GM19328 (cell line): ENCODE data around the gene CENPS.

Source experiments
- ATAC-seq: cut with Tn5 transposase; IDR thresholded peaks from one replicate; pipeline ENCODE4 v1.9.1; 2021; ENCODE audit warnings: mild to moderate bottlenecking, moderate library complexity; ENCODE audit not compliant: unreplicated experiment

The CENPS gene

GRCh38 chr1:10489291-10490055 lies 59.2 kb downstream of the CENPS start:
- no peak for ATAC-seq

DNA sequence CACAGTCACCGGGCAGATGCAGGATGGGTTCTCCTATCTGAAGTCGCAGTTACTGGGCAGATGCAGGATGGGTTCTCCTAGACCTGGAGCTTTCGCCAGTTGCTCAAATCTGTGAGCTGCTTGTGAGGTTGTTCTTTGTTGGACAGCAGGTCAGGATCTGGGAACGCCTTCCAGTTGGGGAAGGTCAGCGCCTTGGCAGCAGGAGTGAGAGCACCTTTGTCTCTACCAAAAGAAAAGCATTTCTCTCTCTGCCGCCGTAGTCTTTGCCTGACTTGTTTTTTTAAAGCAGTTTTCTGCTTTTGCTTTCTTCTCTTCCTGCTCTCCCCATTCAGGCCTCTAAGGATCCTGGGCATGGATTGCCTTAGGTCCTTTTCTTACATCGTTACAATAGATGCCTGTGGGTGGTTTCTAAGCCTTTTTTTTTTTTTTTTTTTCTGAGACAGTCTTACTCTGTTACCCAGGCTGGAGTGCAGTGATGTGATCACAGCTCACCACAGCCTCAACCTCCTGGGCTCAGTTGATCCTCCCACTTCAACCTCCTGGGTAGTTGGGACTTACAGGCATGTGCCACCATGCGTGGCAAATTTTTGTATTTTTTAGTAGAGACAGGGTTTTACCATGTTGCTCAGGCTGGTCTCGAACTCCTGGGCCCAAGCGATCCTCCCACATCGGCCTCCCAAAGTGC lies 60.2 kb downstream of the CENPS start:
- no peak for ATAC-seq
